H1 (cell line): ENCODE measurements around the gene MPEG1. TPM values are rescaled to one million over a fixed set of nuclear protein-coding genes. Genes with fewer than 3 reads are reported as not detected.

Experiments
- CTCF ChIA-PET: fragments of 300-600 bp; sonication (Branson Sonifier 250); formaldehyde crosslinking; loops from one replicate; lab custom pipeline; 2021; ENCODE audit not compliant: partially characterized antibody; lab: Charles Lee
- POLR2A ChIA-PET: fragments of 300-600 bp; sonication (Branson Sonifier 250); formaldehyde crosslinking; loops from one replicate; lab custom pipeline; 2021; ENCODE audit warnings: inconsistent platforms; ENCODE audit not compliant: partially characterized antibody; lab: Charles Lee
- DNase-seq, 2 experiments: peaks; one replicate each; pipeline versions ENCODE4 v3.0.0 to v3.0.0-alpha.2; 2010 to 2022; ENCODE audit warnings: low spot score in 2 of 2, low read depth in 1 of 2, mixed read lengths in 1 of 2
- FAIRE-seq: peaks from 2 replicates; lab custom pipeline; 2011; peaks lifted over from hg19 to GRCh38; lab: Jason Lieb, UNC
- H2AFZ ChIP-seq: 2 replicates; pipeline ENCODE4 v1.8.1; 2012; ENCODE audit warnings: low read length, inconsistent platforms
- H2AK5ac ChIP-seq: 2 replicates; pipeline ENCODE4 v1.6.1; 2013; ENCODE audit warnings: low read depth, low read length
- H2BK120ac ChIP-seq: replicated peaks from 2 replicates; pipeline ENCODE3; 2013; ENCODE audit warnings: low read depth, low read length, inconsistent platforms
- H2BK12ac ChIP-seq: 2 replicates; pipeline ENCODE4 v1.6.1; 2013; ENCODE audit warnings: low read depth, low read length
- H2BK15ac ChIP-seq: 2 replicates; pipeline ENCODE4 v1.6.1; 2013; ENCODE audit warnings: low read length
- H2BK20ac ChIP-seq: 2 replicates; pipeline ENCODE4 v1.6.1; 2013; ENCODE audit warnings: low read length
- H2BK5ac ChIP-seq: 2 replicates; pipeline ENCODE4 v1.6.1; 2013; ENCODE audit warnings: low read depth, low read length
- H3K14ac ChIP-seq: 2 replicates; pipeline ENCODE4 v1.6.1; 2013; ENCODE audit warnings: inconsistent platforms; ENCODE audit not compliant: insufficient read length
- H3K18ac ChIP-seq: 2 replicates; pipeline ENCODE4 v1.6.1; 2013; ENCODE audit warnings: low read length; ENCODE audit errors: extremely low read depth
- H3K23ac ChIP-seq: 2 replicates; pipeline ENCODE4 v1.6.1; 2013; ENCODE audit warnings: inconsistent platforms; ENCODE audit not compliant: insufficient read length
- H3K23me2 ChIP-seq: 2 replicates; pipeline ENCODE4 v1.6.1; 2013; ENCODE audit warnings: low read depth, low read length
- H3K27ac ChIP-seq: 2 replicates; pipeline ENCODE4 v1.6.1; 2011; ENCODE audit warnings: low read depth, low read length, inconsistent platforms
- H3K27me3 ChIP-seq, 4 experiments: replicated peaks in 1 of 4; 1 replicate in 1 of 4; 2 replicates in 3 of 4; pipeline versions ENCODE4 v1.6.1 to v1.8.1; 2011 to 2013; ENCODE audit warnings: low read length in 3 of 4, mild to moderate bottlenecking in 3 of 4, inconsistent platforms in 2 of 4, mixed read lengths in 2 of 4, moderate library complexity in 1 of 4; ENCODE audit not compliant: control insufficient read depth in 3 of 4, insufficient read depth in 3 of 4; ENCODE audit errors: extremely low read depth in 1 of 4
- H3K36me3 ChIP-seq, 4 experiments: 2 replicates each; pipeline versions ENCODE4 v1.6.1 to v1.8.1; 2011 to 2013; ENCODE audit warnings: mild to moderate bottlenecking in 4 of 4, low read length in 3 of 4, moderate library complexity in 2 of 4, control low read depth in 1 of 4, inconsistent platforms in 1 of 4; ENCODE audit not compliant: insufficient read depth in 4 of 4, control insufficient read depth in 2 of 4
- H3K4ac ChIP-seq: replicated peaks from 2 replicates; pipeline ENCODE3; 2013; ENCODE audit warnings: low read length, low read depth, mixed read lengths, inconsistent platforms; ENCODE audit not compliant: insufficient read length
- H3K4me1 ChIP-seq, 4 experiments: replicated peaks in 1 of 4; 1 replicate in 1 of 4; 2 replicates in 3 of 4; pipeline versions ENCODE4 v1.6.1 to v1.8.1; 2011 to 2013; ENCODE audit warnings: low read length in 3 of 4, inconsistent platforms in 2 of 4, mixed read lengths in 1 of 4; ENCODE audit not compliant: insufficient read depth in 4 of 4, control insufficient read depth in 3 of 4
- H3K4me2 ChIP-seq, 2 experiments: 2 replicates each; pipeline versions ENCODE4 v1.6.1 to v1.8.1; 2011 to 2013; ENCODE audit warnings: low read depth in 2 of 2, low read length in 2 of 2, control low read depth in 1 of 2, inconsistent platforms in 1 of 2, mild to moderate bottlenecking in 1 of 2; ENCODE audit not compliant: insufficient read depth in 1 of 2
- H3K4me3 ChIP-seq, 4 experiments: fragments of 200-600, 300-600 bp in 1 of 4; sonication (generic), shearing (Covaris generic), sonication (Bioruptor Twin) in 1 of 4; 2 replicates each; pipeline versions ENCODE4 v1.5.1 to v1.8.1; 2011 to 2016; ENCODE audit warnings: low read length in 4 of 4, low read depth in 3 of 4, control low read depth in 2 of 4, inconsistent platforms in 2 of 4, mild to moderate bottlenecking in 2 of 4, mixed read lengths in 1 of 4, moderate library complexity in 1 of 4; ENCODE audit not compliant: insufficient read depth in 2 of 4; ENCODE audit errors: extremely low read depth in 1 of 4
- H3K56ac ChIP-seq: replicated peaks from 2 replicates; pipeline ENCODE3; 2013; ENCODE audit warnings: low read depth, mild to moderate bottlenecking, mixed read lengths, low read length, inconsistent platforms; ENCODE audit not compliant: insufficient read length
- H3K79me1 ChIP-seq: 2 replicates; pipeline ENCODE4 v1.6.1; 2013; ENCODE audit warnings: low read depth, low read length, control low read depth
- H3K79me2 ChIP-seq, 2 experiments: 2 replicates each; pipeline versions ENCODE4 v1.6.1 to v1.8.1; 2012 to 2013; ENCODE audit warnings: low read length in 2 of 2, mild to moderate bottlenecking in 2 of 2, inconsistent platforms in 1 of 2; ENCODE audit not compliant: insufficient read depth in 2 of 2, control insufficient read depth in 1 of 2
- H3K9ac ChIP-seq, 4 experiments: replicated peaks in 1 of 4; 1 replicate in 1 of 4; 2 replicates in 3 of 4; pipeline versions ENCODE4 v1.6.1 to v1.8.1; 2011 to 2013; ENCODE audit warnings: low read depth in 3 of 4, low read length in 3 of 4, control low read depth in 2 of 4, mild to moderate bottlenecking in 2 of 4, moderate library complexity in 2 of 4, inconsistent platforms in 1 of 4; ENCODE audit errors: extremely low read depth in 1 of 4
- H3K9me3 ChIP-seq, 2 experiments: 2 replicates each; pipeline versions ENCODE4 v1.6.1 to v1.8.1; 2012 to 2013; ENCODE audit warnings: mild to moderate bottlenecking in 2 of 2, moderate library complexity in 2 of 2, control low read depth in 1 of 2, inconsistent platforms in 1 of 2, low read depth in 1 of 2, low read length in 1 of 2, mixed read lengths in 1 of 2; ENCODE audit not compliant: insufficient read depth in 2 of 2
- H4K20me1 ChIP-seq, 2 experiments: replicated peaks in 1 of 2; 2 replicates each; pipeline versions ENCODE3 to v1.8.1; 2011 to 2013; ENCODE audit warnings: inconsistent platforms in 2 of 2, low read length in 2 of 2, mild to moderate bottlenecking in 1 of 2; ENCODE audit not compliant: insufficient read depth in 2 of 2, control insufficient read depth in 1 of 2
- H4K5ac ChIP-seq: 2 replicates; pipeline ENCODE4 v1.6.1; 2013; ENCODE audit warnings: low read length, low read depth, mixed read lengths, inconsistent platforms; ENCODE audit not compliant: insufficient read length
- H4K8ac ChIP-seq: 2 replicates; pipeline ENCODE4 v1.8.0; 2013; ENCODE audit warnings: mild to moderate bottlenecking, moderate library complexity, low read length, inconsistent platforms; ENCODE audit not compliant: insufficient read depth; ENCODE audit errors: extremely low read depth
- H4K91ac ChIP-seq: replicated peaks from 2 replicates; pipeline ENCODE3; 2013; ENCODE audit warnings: low read length, mixed read lengths, inconsistent platforms; ENCODE audit not compliant: insufficient read length
- ASH2L ChIP-seq: fragments of 200-600, 300-600 bp; sonication (generic); IDR thresholded peaks from one replicate; pipeline ENCODE4 v1.7.1; 2017; ENCODE audit warnings: low read length
- CBX5 ChIP-seq: fragments of 300-800, 300-1000 bp; sonication (generic); IDR thresholded peaks from 2 replicates; pipeline ENCODE4 v1.7.1; 2016; ENCODE audit warnings: antibody characterized with exemption, low read length, low read depth
- CHD1 ChIP-seq: IDR thresholded peaks from 2 replicates; pipeline ENCODE4 v1.6.1; 2012; ENCODE audit warnings: low read depth, low read length, improper control_type of control experiment
- GABPA ChIP-seq: IDR thresholded peaks from 2 replicates; pipeline ENCODE4 v1.6.1; 2011; ENCODE audit warnings: mild to moderate bottlenecking, low read length, moderate library complexity, borderline replicate concordance; ENCODE audit not compliant: insufficient read depth
- JUND ChIP-seq: IDR thresholded peaks from 2 replicates; pipeline ENCODE4 v1.6.1; 2011; ENCODE audit warnings: mild to moderate bottlenecking, improper control_type of control experiment, low read length
- MAX ChIP-seq: IDR thresholded peaks from 2 replicates; pipeline ENCODE4 v1.6.1; 2012; ENCODE audit warnings: inconsistent platforms
- SIX5 ChIP-seq: IDR thresholded peaks from 2 replicates; pipeline ENCODE4 v1.6.1; 2011; ENCODE audit warnings: mild to moderate bottlenecking, low read depth, low read length
- TBP ChIP-seq: IDR thresholded peaks from 2 replicates; pipeline ENCODE4 v1.6.1; 2011; ENCODE audit warnings: low read depth, low read length, improper control_type of control experiment
- TEAD4 ChIP-seq: IDR thresholded peaks from 2 replicates; pipeline ENCODE4 v1.6.1; 2012; ENCODE audit warnings: low read depth, low read length, inconsistent platforms, mixed read lengths
- WGBS, 2 experiments: shearing (Covaris generic) in 1 of 2; methylation state at CpG; one replicate each; pipeline versions ENCODE4 v1.1.6 to v1.1.7; 2013 to 2015; ENCODE audit warnings: low lambda C conversion rate in 2 of 2, mixed read lengths in 2 of 2, inconsistent platforms in 1 of 2, low coverage in 1 of 2, missing lambda C conversion rate in 1 of 2; ENCODE audit not compliant: insufficient replicate concordance in 2 of 2, insufficient coverage in 1 of 2, insufficient read length in 1 of 2; ENCODE audit errors: extremely low coverage in 1 of 2, missing lambda C conversion rate in 1 of 2; 5-methylcytosine and 5-hydroxymethylcytosine counted together
- polyA plus RNA-seq, 7 experiments: library from polyadenylated mRNA; depleted of rRNA in 3 of 7; stranded (reverse) in 5 of 7; unstranded in 2 of 7; fragments of >200 nt in 5 of 7; fragments of 200-250 nt in 2 of 7; gene quantifications; 1 replicate in 5 of 7; 2 replicates in 1 of 7; 4 replicates in 1 of 7; pipeline versions ENCODE4 v1.2.1 to v1.2.3, GENCODE V29; 2011 to 2013; ENCODE audit warnings: missing spikeins in 2 of 7, mixed read lengths in 2 of 7
- total RNA-seq: library from RNA; stranded (reverse); fragmentation: NEBNext Ultra II Directional; extraction: Animal tissue kit (Norgen Biotek cat#: 25700); gene quantifications from 2 replicates; pipeline ENCODE4 v1.2.1, GENCODE V29; 2021
- TF ChIP-seq, protein P1 (sequence below): IDR thresholded peaks from 2 replicates; pipeline ENCODE4 v1.6.1; 2012; ENCODE audit warnings: inconsistent platforms

Gene MPEG1
- total and polyA plus RNA-seq, 2 of the 8 experiments (the other 6 are each of a cell fraction or from before 2014, with no cell fraction given) = not detected

DNA sequence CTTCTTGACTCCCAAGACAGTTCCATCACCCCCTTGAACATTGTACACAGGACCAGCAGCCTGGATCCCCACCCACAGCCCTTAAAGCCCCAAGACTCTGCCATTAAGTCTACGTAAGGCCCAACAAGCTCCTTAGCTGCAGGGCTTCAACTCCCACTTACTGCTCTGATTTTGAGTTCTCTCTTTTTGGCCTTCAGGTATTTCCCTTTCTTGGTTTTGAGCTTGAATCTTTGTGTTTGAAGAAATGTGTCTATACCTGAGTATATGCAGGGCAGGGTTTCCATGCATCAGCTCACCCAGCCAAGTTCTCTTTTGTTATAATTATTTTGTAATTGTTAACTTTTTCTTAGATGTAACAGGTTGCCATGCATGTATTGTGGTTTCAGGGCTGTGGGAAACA, 10.4 kb upstream of the MPEG1 start:
- Histone ChIP-seq H2BK20ac (no peak overlapping the region), H3K4me3 (no peak overlapping the region), H4K91ac (no peak overlapping the region), H2AFZ (no peak overlapping the region), H2BK15ac (no peak overlapping the region), H3K4ac (no peak overlapping the region), H4K5ac (no peak overlapping the region), H3K79me2 (no peaks in the 10 kb centered on the region), H2BK12ac (no peak overlapping the region), H3K14ac (no peak overlapping the region), H2BK5ac (no peak overlapping the region), H3K4me2 (no peak overlapping the region), H3K23ac (no peak overlapping the region), H2BK120ac (no peak overlapping the region), H3K79me1 (no peaks in the 10 kb centered on the region), H3K27me3 (no peaks in the 10 kb centered on the region), H3K9me3 (no peaks in the 10 kb centered on the region; a peak in 1 of 4 replicates), H3K18ac (no peak overlapping the region), H4K20me1 (no peaks in the 10 kb centered on the region), H3K56ac (no peak overlapping the region), H3K4me1 (no peaks in the 10 kb centered on the region), H3K9ac (no peak overlapping the region), H4K8ac (no peak overlapping the region), H3K36me3 (no peaks in the 10 kb centered on the region), H3K23me2 (no peaks in the 10 kb centered on the region), H2AK5ac (no peak overlapping the region), H3K27ac (no peak overlapping the region)
- POLR2A ChIA-PET = no interaction called here
- FAIRE-seq = no peak
- CTCF ChIA-PET = interaction anchor here (0.8 to 5.1 kb wide), 10 partner anchors 10 to 435 kb away, joined by 3 to 25 read pairs (median 4); partner anchors contain the start of gene MPEG1
- 80% methylated on average over 1 of the region's 1 CpG; no CpG with 5 or more reads in 1 of the 2 experiments for WGBS, 2 experiments
- DNase-seq = no peak
- TF ChIP-seq TBP = no peak
- TF ChIP-seq, protein P1, sequence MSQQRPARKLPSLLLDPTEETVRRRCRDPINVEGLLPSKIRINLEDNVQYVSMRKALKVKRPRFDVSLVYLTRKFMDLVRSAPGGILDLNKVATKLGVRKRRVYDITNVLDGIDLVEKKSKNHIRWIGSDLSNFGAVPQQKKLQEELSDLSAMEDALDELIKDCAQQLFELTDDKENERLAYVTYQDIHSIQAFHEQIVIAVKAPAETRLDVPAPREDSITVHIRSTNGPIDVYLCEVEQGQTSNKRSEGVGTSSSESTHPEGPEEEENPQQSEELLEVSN = no peak
- no peak for TF ChIP-seq TEAD4
- no peak for TF ChIP-seq ASH2L
- no peak for TF ChIP-seq MAX
- no peak for TF ChIP-seq JUND
- no peak for TF ChIP-seq SIX5
- no peak for TF ChIP-seq GABPA
- no peak for TF ChIP-seq CBX5
- no peak for TF ChIP-seq CHD1
